ENCODE measurements around the gene KRTAP10-1. TPM values are rescaled to one million over a fixed set of nuclear protein-coding genes. Genes with fewer than 3 reads are reported as not detected.

Gene KRTAP10-1
- total and polyA plus RNA-seq, 2 donors = not detected

DNA sequence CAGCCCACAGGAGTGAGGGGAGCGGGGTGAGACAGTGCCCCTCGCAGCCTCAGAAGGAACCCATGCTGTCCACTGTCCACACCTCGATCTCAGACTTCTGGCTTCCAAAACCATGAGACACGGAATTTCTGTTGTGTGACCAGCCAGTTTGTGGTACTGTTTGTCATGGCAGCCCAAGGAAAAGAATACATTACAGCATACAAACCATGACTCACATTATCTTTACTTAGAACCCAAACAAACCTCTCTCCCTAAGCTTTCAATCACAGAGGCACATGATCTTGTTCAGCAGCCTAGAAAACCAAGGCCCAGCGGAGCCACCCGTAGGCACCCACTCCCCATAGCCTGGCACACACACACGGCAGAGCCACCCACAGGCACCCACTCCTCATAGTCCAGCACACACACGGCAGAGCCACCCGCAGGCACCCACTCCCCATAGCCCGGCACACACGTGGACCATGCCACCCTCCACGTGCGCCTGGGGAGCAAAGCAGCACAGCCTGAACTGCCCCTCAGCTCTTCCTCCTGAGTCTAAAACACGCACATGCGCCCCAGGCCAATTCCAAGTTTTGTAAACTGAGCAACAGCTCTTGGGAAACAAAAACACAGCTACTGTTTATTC is 33.1 kb upstream of the KRTAP10-1 start:
- DNase-seq (ENCODE audit: low read depth in 6 of 9, low spot score in 9 of 9) = no peak
- WGBS = 89% methylated on average over 15 of the region's 15 CpGs
- peaks cover 0 to 4% of the 10 kb centered on the region in 2 donors for H3K27me3 ChIP-seq (ENCODE audit: control insufficient read depth in 2 of 2, insufficient read depth in 1 of 2, low read length in 1 of 2)

DNA sequence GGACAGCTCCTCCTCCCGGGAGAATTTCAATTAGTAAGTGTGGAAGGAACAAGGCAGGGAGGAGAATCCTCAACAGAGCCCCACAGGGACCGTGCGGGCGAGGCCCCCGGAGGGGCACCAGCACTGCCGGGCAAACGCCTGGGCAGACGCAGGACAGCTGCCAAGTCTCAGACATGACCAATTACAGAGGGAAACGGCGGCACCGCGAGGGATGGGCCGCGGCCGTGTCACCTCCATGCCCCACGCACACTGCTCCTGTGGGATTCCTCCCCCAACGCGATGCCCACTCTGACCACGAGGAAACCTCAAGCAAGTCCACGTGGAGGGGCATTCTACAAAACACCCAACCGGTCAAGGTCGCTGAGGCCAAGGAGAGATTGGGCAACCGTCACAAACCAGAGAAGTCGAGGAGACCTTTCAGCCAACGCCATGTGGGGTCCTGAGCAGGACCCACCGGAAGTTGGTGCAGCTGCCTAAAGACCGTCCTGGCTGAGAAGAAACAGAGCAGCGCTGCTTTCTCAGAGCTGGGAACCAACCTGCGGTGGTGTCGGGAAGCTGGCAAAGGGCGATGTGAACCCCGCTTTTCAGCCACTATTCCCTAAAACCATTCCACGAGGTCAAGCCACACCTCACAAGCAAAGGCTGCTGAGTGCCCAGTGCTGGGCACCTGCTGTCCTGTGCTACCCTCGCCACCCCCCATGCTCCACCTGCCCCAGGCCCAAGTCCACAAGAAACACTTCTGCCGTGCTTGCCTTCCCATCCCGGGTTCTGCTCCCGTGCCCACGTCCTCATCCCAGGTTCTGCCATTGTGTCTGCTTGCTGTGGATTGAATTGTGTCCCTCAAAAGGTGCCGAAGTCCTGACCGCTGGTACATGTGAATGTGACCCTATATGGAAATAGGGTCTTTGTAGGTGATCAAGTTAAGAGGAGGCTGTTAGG is 32.1 kb upstream of the KRTAP10-1 start:
- Histone ChIP-seq H3K4me1 (ENCODE audit: control insufficient read depth in 2 of 2, insufficient read depth in 2 of 2, low read length in 2 of 2) (no peaks in the 10 kb centered on the region), H3K36me3 (ENCODE audit: control insufficient read depth in 2 of 2, insufficient read depth in 2 of 2, low read length in 1 of 2) (no peaks in the 10 kb centered on the region), H3K27me3 (ENCODE audit: control insufficient read depth in 2 of 2, insufficient read depth in 1 of 2, low read length in 1 of 2) (peaks cover 0 to 4% of the 10 kb centered on the region in 2 donors), H3K27ac (ENCODE audit: low read depth in 1 of 2, low read length in 1 of 2) (no peak overlapping the region), H3K9me3 (ENCODE audit: control insufficient read depth in 2 of 2, insufficient read depth in 1 of 2, low read length in 1 of 2) (peaks cover 1 to 14% of the 10 kb centered on the region in 2 donors), H3K4me3 (ENCODE audit: low read length in 2 of 2) (no peak overlapping the region)
- 92% methylated on average over 40 of the region's 40 CpGs for WGBS
- no peak for DNase-seq (ENCODE audit: low read depth in 6 of 9, low spot score in 9 of 9)

More for the DNA sequence above, 33.1 kb upstream of the KRTAP10-1 start:
- Histone ChIP-seq H3K4me3 (ENCODE audit: low read length in 2 of 2) (no peak overlapping the region), H3K9me3 (ENCODE audit: control insufficient read depth in 2 of 2, insufficient read depth in 1 of 2, low read length in 1 of 2) (peaks cover 1 to 14% of the 10 kb centered on the region in 2 donors), H3K4me1 (ENCODE audit: control insufficient read depth in 2 of 2, insufficient read depth in 2 of 2, low read length in 2 of 2) (no peaks in the 10 kb centered on the region), H3K27ac (ENCODE audit: low read depth in 1 of 2, low read length in 1 of 2) (no peak overlapping the region), H3K36me3 (ENCODE audit: control insufficient read depth in 2 of 2, insufficient read depth in 2 of 2, low read length in 1 of 2) (no peaks in the 10 kb centered on the region)

DNA sequence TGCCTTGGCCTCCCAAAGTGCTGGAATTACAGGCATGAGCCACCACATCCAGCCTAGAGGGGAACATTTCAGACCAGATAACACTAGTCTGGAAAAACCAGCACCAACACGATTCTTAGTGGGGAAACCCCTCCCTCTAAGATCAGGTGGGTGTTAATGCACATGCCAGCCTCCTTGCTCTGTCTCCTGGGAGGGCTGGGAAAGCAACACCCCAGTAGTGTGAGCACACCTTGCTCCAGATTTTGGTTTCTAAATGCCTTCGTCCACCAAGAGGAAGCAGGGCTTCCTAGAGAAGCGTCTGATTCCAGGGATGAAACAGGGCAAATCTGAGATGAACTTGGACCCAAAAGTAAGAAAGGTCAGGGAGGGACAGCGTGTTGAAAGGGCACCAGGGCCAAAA is 31.3 kb upstream of the KRTAP10-1 start:
- WGBS = 85% methylated on average over 4 of the region's 4 CpGs

DNA sequence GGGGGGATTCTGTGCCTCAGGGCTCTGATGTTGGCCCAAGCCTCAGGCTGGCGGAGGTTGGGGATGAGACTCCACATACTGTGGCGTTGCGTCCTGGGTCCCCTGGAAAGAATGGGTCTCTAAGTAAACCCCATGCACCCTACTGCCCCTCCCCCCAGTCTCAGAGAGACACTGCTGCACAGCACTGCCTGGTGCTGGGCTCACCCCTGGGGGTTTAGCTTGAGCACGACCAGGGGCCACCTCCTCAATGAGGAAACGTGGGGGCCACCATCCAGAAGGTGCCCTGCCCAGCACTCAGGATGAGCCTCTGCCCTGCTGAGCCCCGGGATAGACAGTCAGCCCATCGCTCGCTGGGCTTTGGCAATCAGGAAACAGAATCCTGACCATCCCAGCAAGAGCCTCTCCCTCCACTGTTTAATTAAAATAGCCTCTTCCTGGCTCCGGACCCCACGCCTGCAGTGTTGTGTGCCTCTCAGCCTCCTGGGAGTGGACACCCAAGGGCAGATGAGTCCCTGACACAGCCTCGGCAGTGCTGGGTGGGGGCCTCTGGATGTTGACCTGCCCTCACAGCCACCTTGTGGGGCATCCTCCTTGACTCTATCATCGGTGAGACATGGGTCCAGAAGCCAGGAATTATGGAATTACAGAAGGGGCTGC is 30.0 kb upstream of the KRTAP10-1 start:
- DNase-seq (ENCODE audit: low read depth in 6 of 9, low spot score in 9 of 9) = no peak

More for the DNA sequence above, 31.3 kb upstream of the KRTAP10-1 start:
- Histone ChIP-seq H3K4me3 (ENCODE audit: low read length in 2 of 2) (no peak overlapping the region), H3K36me3 (ENCODE audit: control insufficient read depth in 2 of 2, insufficient read depth in 2 of 2, low read length in 1 of 2) (no peaks in the 10 kb centered on the region), H3K27me3 (ENCODE audit: control insufficient read depth in 2 of 2, insufficient read depth in 1 of 2, low read length in 1 of 2) (peaks cover 0 to 4% of the 10 kb centered on the region in 2 donors), H3K4me1 (ENCODE audit: control insufficient read depth in 2 of 2, insufficient read depth in 2 of 2, low read length in 2 of 2) (no peaks in the 10 kb centered on the region), H3K27ac (ENCODE audit: low read depth in 1 of 2, low read length in 1 of 2) (no peak overlapping the region), H3K9me3 (ENCODE audit: control insufficient read depth in 2 of 2, insufficient read depth in 1 of 2, low read length in 1 of 2) (peaks cover 0 to 14% of the 10 kb centered on the region in 2 donors)
- no peak for DNase-seq (ENCODE audit: low read depth in 6 of 9, low spot score in 9 of 9)

DNA sequence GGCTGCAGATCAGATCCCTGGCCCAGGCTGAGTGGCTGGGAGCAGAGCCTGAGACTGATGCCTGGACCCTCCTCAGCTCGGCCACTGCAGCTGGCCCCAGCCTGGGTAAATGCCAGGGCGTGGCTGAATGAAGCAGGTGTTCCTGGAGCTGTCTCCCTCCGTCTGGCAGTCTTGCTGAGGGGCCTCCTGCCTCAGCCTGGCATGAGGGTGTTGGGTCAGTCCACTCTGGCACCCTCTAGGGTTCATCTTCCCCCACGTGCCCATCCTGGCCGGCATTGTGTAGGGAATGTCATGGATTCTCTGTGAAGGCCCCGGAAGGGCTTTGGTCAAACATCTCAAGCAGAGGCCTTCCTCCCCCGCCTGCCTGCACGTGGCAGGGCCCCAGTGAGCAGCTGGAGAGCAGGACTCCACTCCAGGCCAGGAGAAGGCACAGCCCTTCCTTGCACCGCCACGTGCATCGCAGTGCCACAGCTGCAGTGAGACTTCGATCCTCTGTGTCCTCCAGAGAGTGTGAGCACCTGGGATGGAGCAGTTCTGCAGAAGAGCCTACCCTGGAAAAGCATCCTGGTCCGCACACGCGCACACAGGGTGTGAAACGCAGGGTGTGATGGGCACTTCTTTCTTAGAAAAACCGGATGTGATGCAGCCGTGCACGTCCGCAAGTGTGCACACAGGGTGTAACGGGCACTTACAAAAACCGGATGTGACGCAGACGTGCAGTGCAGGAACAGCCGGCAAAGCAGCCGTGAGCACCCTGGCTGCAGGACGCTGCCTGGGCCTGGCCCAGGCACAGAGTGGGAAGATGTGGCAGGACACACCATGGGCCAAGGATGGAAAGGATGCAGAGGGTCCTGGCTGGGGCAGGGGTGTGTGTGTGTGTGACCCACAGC is 28.9 kb upstream of the KRTAP10-1 start:
- DNase-seq (ENCODE audit: low read depth in 6 of 9, low spot score in 9 of 9) = no peak
- no peaks in the 10 kb centered on the region for H3K4me1 ChIP-seq (ENCODE audit: control insufficient read depth in 2 of 2, insufficient read depth in 2 of 2, low read length in 2 of 2)
- 85% methylated on average over 27 of the region's 27 CpGs for WGBS

More for the DNA sequence above, 30.0 kb upstream of the KRTAP10-1 start:
- no peak overlapping the region for H3K4me3 ChIP-seq (ENCODE audit: low read length in 2 of 2)
- WGBS = 91% methylated on average over 12 of the region's 12 CpGs
- peaks cover 0 to 14% of the 10 kb centered on the region in 2 donors for H3K9me3 ChIP-seq (ENCODE audit: control insufficient read depth in 2 of 2, insufficient read depth in 1 of 2, low read length in 1 of 2)
- no peaks in the 10 kb centered on the region for H3K4me1 ChIP-seq (ENCODE audit: control insufficient read depth in 2 of 2, insufficient read depth in 2 of 2, low read length in 2 of 2)
- no peak overlapping the region for H3K27ac ChIP-seq (ENCODE audit: low read depth in 1 of 2, low read length in 1 of 2)
- peaks cover 0 to 2% of the 10 kb centered on the region in 2 donors for H3K27me3 ChIP-seq (ENCODE audit: control insufficient read depth in 2 of 2, insufficient read depth in 1 of 2, low read length in 1 of 2)
- H3K36me3 ChIP-seq (ENCODE audit: control insufficient read depth in 2 of 2, insufficient read depth in 2 of 2, low read length in 1 of 2) = no peaks in the 10 kb centered on the region

DNA sequence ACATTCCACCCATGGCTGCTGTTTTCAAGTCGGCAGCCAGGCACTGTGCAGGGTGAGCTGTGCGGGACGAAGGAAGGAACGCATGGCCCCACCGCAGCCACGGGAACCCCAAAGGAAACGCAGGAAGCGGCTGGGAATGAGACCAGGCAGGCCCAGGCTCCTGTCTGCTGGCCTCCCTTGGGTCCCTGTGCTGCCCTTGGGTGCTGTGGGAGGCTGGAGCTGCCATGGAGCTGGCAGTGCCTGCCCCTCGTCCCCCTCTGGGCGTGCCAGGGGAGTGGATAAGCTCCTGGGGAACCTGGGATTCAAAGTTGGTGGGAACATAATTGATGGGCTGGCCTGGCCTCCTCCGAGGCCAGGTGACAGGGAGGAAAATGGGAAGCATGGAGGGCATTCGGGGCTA is 28.3 kb upstream of the KRTAP10-1 start:
- 80% methylated on average over 12 of the region's 12 CpGs for WGBS
- H3K36me3 ChIP-seq (ENCODE audit: control insufficient read depth in 2 of 2, insufficient read depth in 2 of 2, low read length in 1 of 2) = no peaks in the 10 kb centered on the region
- no peaks in the 10 kb centered on the region for H3K27me3 ChIP-seq (ENCODE audit: control insufficient read depth in 2 of 2, insufficient read depth in 1 of 2, low read length in 1 of 2)
- no peak overlapping the region for H3K4me3 ChIP-seq (ENCODE audit: low read length in 2 of 2)
- H3K4me1 ChIP-seq (ENCODE audit: control insufficient read depth in 2 of 2, insufficient read depth in 2 of 2, low read length in 2 of 2) = no peaks in the 10 kb centered on the region
- no peak overlapping the region for H3K27ac ChIP-seq (ENCODE audit: low read depth in 1 of 2, low read length in 1 of 2)
- DNase-seq (ENCODE audit: low read depth in 6 of 9, low spot score in 9 of 9) = no peak
- peaks cover 0 to 14% of the 10 kb centered on the region in 2 donors for H3K9me3 ChIP-seq (ENCODE audit: control insufficient read depth in 2 of 2, insufficient read depth in 1 of 2, low read length in 1 of 2)

More for the DNA sequence above, 28.9 kb upstream of the KRTAP10-1 start:
- Histone ChIP-seq H3K27me3 (ENCODE audit: control insufficient read depth in 2 of 2, insufficient read depth in 1 of 2, low read length in 1 of 2) (no peaks in the 10 kb centered on the region), H3K9me3 (ENCODE audit: control insufficient read depth in 2 of 2, insufficient read depth in 1 of 2, low read length in 1 of 2) (peaks cover 0 to 14% of the 10 kb centered on the region in 2 donors), H3K36me3 (ENCODE audit: control insufficient read depth in 2 of 2, insufficient read depth in 2 of 2, low read length in 1 of 2) (no peaks in the 10 kb centered on the region), H3K27ac (ENCODE audit: low read depth in 1 of 2, low read length in 1 of 2) (no peak overlapping the region), H3K4me3 (ENCODE audit: low read length in 2 of 2) (no peak overlapping the region)

DNA sequence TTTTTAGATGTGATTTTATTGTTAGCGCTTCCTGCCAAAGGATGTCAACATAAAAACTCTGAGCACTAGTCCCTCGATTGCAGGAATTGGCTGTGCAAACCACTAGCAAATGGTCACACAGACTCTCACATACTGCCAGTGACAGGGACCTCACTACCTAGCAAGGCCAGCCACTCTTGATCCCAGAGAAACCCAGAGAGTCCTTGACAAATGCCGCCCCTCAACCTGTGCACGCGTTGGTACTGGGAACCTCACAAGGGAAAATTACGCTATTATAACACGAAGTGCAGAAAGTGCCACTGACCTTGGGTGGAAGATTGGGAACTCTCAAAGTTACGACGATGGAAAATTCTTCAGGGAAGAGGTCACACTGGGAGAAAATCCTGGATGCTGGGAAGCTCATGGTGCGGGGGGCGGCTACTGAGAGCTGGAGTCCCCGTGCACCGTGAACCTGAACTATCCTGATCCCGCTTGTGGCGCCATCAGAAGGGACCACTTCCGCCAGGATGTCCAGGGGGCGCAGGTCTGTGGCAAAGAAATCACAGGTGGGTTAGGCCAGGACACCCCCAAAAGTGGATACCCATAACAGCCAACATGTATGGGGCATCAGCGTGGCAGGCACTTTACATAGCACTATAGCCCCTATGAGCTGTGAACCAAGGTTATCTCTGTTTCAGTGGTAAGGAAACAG is 27.6 kb upstream of the KRTAP10-1 start:
- 95% methylated on average over 18 of the region's 18 CpGs for WGBS
- no peak overlapping the region for H3K4me3 ChIP-seq (ENCODE audit: low read length in 2 of 2)
- H3K36me3 ChIP-seq (ENCODE audit: control insufficient read depth in 2 of 2, insufficient read depth in 2 of 2, low read length in 1 of 2) = no peaks in the 10 kb centered on the region
- H3K27me3 ChIP-seq (ENCODE audit: control insufficient read depth in 2 of 2, insufficient read depth in 1 of 2, low read length in 1 of 2) = no peaks in the 10 kb centered on the region
- peaks cover 0 to 14% of the 10 kb centered on the region in 2 donors for H3K9me3 ChIP-seq (ENCODE audit: control insufficient read depth in 2 of 2, insufficient read depth in 1 of 2, low read length in 1 of 2)
- H3K4me1 ChIP-seq (ENCODE audit: control insufficient read depth in 2 of 2, insufficient read depth in 2 of 2, low read length in 2 of 2) = no peaks in the 10 kb centered on the region
- H3K27ac ChIP-seq (ENCODE audit: low read depth in 1 of 2, low read length in 1 of 2) = no peak overlapping the region
- DNase-seq (ENCODE audit: low read depth in 6 of 9, low spot score in 9 of 9) = no peak

DNA sequence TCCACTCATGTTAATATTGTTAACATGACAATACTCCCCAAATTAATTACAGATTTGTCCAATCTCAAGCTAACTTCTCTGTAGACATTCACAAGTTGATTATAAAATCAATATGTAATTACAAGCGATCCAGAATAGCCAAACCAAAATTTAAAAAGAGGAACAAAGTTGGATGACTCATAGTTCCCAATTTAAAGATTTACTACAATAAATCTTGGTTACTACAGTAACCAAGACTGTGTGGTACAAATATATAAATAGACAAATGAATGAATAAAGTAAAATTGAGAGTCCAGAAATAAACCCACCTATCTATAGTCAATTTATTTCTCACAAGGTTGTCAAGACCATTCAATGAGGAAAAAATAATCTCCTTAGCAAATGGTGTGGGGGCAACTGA is 26.4 kb upstream of the KRTAP10-1 start:
- WGBS = 6% methylated on average over 1 of the region's 1 CpG
- Histone ChIP-seq H3K4me3 (ENCODE audit: low read length in 2 of 2) (no peak overlapping the region), H3K27me3 (ENCODE audit: control insufficient read depth in 2 of 2, insufficient read depth in 1 of 2, low read length in 1 of 2) (no peaks in the 10 kb centered on the region), H3K36me3 (ENCODE audit: control insufficient read depth in 2 of 2, insufficient read depth in 2 of 2, low read length in 1 of 2) (no peaks in the 10 kb centered on the region), H3K4me1 (ENCODE audit: control insufficient read depth in 2 of 2, insufficient read depth in 2 of 2, low read length in 2 of 2) (no peaks in the 10 kb centered on the region), H3K9me3 (ENCODE audit: control insufficient read depth in 2 of 2, insufficient read depth in 1 of 2, low read length in 1 of 2) (peaks cover 0 to 4% of the 10 kb centered on the region in 2 donors), H3K27ac (ENCODE audit: low read depth in 1 of 2, low read length in 1 of 2) (no peak overlapping the region)
- DNase-seq (ENCODE audit: low read depth in 6 of 9, low spot score in 9 of 9) = no peak
